SK-N-SH (cell line): ENCODE data around the gene RBMX. TPM values are rescaled to one million over a fixed set of nuclear protein-coding genes. Genes with fewer than 3 reads are reported as not detected.

Experiments
- CTCF ChIA-PET: fragments of 300-600, 350-600 bp; formaldehyde crosslinking; extraction: SDS; loops from one replicate; lab custom pipeline; 2021; lab: Yijun Ruan, JAX
- POLR2A ChIA-PET: fragments of 350-600 bp; sonication (Branson Sonifier 250); formaldehyde crosslinking; extraction: SDS; loops from one replicate; lab custom pipeline; 2020; ENCODE audit warnings: antibody characterized with exemption, inconsistent platforms; lab: Yijun Ruan, JAX
- DNase-seq: peaks from one replicate; pipeline ENCODE4 v3.0.0; 2012
- H2AFZ ChIP-seq: fragments of 200-600 bp; sonication (generic); 2 replicates; pipeline ENCODE4 v1.8.1; 2016; ENCODE audit warnings: antibody characterized with exemption, mild to moderate bottlenecking, low read depth
- H3F3A ChIP-seq: fragments of 200-600 bp; sonication (generic); replicated peaks from 2 replicates; pipeline ENCODE3; 2016; ENCODE audit warnings: antibody characterized with exemption, mild to moderate bottlenecking; ENCODE audit not compliant: insufficient read depth
- H3K27ac ChIP-seq, 2 experiments: fragments of 200-500 bp in 1 of 2; fragments of 200-600 bp in 1 of 2; sonication (Bioruptor generic) in 1 of 2; sonication (generic), shearing (Covaris generic) in 1 of 2; 2 replicates each; pipeline versions ENCODE4 v1.5.1 to v1.6.1; 2014 to 2016; ENCODE audit warnings: low read depth in 2 of 2, inconsistent platforms in 1 of 2, low read length in 1 of 2, mild to moderate bottlenecking in 1 of 2, mixed read lengths in 1 of 2
- H3K27me3 ChIP-seq: fragments of 200-600 bp; sonication (generic), shearing (Covaris generic); 2 replicates; pipeline ENCODE4 v1.6.1; 2016; ENCODE audit warnings: mixed run types; ENCODE audit not compliant: insufficient read depth
- H3K36me3 ChIP-seq, 2 experiments: fragments of 200-500 bp in 1 of 2; fragments of 200-600 bp in 1 of 2; sonication (Bioruptor generic) in 1 of 2; sonication (generic) in 1 of 2; replicated peaks in 1 of 2; 2 replicates each; pipeline versions ENCODE3 to v1.5.1; 2014 to 2016; ENCODE audit warnings: low read length in 1 of 2, mild to moderate bottlenecking in 1 of 2; ENCODE audit not compliant: insufficient read depth in 2 of 2, control insufficient read depth in 1 of 2
- H3K4me1 ChIP-seq, 2 experiments: fragments of 200-500 bp in 1 of 2; fragments of 200-600 bp in 1 of 2; sonication (Bioruptor generic) in 1 of 2; sonication (generic), shearing (Covaris generic) in 1 of 2; 2 replicates each; pipeline versions ENCODE4 v1.5.1 to v1.6.1; 2014 to 2016; ENCODE audit warnings: low read depth in 1 of 2, low read length in 1 of 2, mixed run types in 1 of 2; ENCODE audit not compliant: insufficient read depth in 2 of 2, control insufficient read depth in 1 of 2
- H3K4me2 ChIP-seq: fragments of 200-600 bp; sonication (generic), shearing (Covaris generic); 2 replicates; pipeline ENCODE4 v1.6.1; 2017; ENCODE audit warnings: mixed run types
- H3K4me3 ChIP-seq, 2 experiments: fragments of 200-500 bp in 1 of 2; fragments of 200-600 bp in 1 of 2; sonication (Bioruptor generic) in 1 of 2; sonication (generic), shearing (Covaris generic) in 1 of 2; 2 replicates each; pipeline versions ENCODE4 v1.5.1 to v1.8.1; 2014 to 2016; ENCODE audit warnings: low read depth in 2 of 2, inconsistent platforms in 1 of 2, low read length in 1 of 2, mild to moderate bottlenecking in 1 of 2, mixed read lengths in 1 of 2, moderate library complexity in 1 of 2
- H3K79me2 ChIP-seq: fragments of 200-600 bp; sonication (generic); 2 replicates; pipeline ENCODE4 v1.8.1; 2017; ENCODE audit warnings: mild to moderate bottlenecking; ENCODE audit not compliant: insufficient read depth
- H3K9ac ChIP-seq: fragments of 200-600 bp; sonication (generic); 2 replicates; pipeline ENCODE4 v1.6.1; 2017; ENCODE audit warnings: mixed run types
- H3K9me2 ChIP-seq: fragments of 200-600 bp; sonication (generic); 2 replicates; pipeline ENCODE4 v1.6.1; 2017; ENCODE audit warnings: mixed run types
- H3K9me3 ChIP-seq: fragments of 200-600 bp; sonication (generic); 2 replicates; pipeline ENCODE4 v1.6.1; 2017; ENCODE audit warnings: mixed run types, mild to moderate bottlenecking, moderate library complexity
- H4K20me1 ChIP-seq: fragments of 200-600 bp; sonication (generic); 2 replicates; pipeline ENCODE4 v1.6.1; 2017; ENCODE audit warnings: mild to moderate bottlenecking, mixed run types; ENCODE audit not compliant: insufficient read depth
- ELF1 ChIP-seq: IDR thresholded peaks from 2 replicates; pipeline ENCODE4 v1.4.0; 2012
- EP300 ChIP-seq, 2 experiments: IDR thresholded peaks; 2 replicates each; pipeline versions ENCODE4 v1.4.0 to v1.6.1; 2012; ENCODE audit warnings: borderline replicate concordance in 1 of 2, low read depth in 1 of 2, low read length in 1 of 2
- EZH2phosphoT487 ChIP-seq: fragments of 200-600 bp; sonication (generic); IDR thresholded peaks from 2 replicates; pipeline ENCODE4 v1.6.1; 2017; ENCODE audit warnings: low read depth, mixed run types, mild to moderate bottlenecking, antibody characterized with exemption, moderate library complexity, borderline replicate concordance
- IRF3 ChIP-seq: fragments of 150-350 bp; IDR thresholded peaks from 2 replicates; pipeline ENCODE4 v1.6.1; 2016; ENCODE audit warnings: mild to moderate bottlenecking, low read depth, low read length
- JUND ChIP-seq: IDR thresholded peaks from 2 replicates; pipeline ENCODE4 v1.4.0; 2012
- NRF1 ChIP-seq: IDR thresholded peaks from 2 replicates; pipeline ENCODE4 v1.6.1; 2012; ENCODE audit warnings: low read depth, mild to moderate bottlenecking, low read length
- PBX3 ChIP-seq: IDR thresholded peaks from 2 replicates; pipeline ENCODE4; 2012
- POLR2AphosphoS5 ChIP-seq: IDR thresholded peaks from 2 replicates; pipeline ENCODE4 v1.6.1; 2012; ENCODE audit warnings: low read depth, low read length
- RCOR1 ChIP-seq: fragments of 150-350 bp; IDR thresholded peaks from 2 replicates; pipeline ENCODE4 v1.6.1; 2017; ENCODE audit warnings: antibody characterized with exemption, low read length
- REST ChIP-seq: IDR thresholded peaks from 2 replicates; pipeline ENCODE4 v1.6.1; 2012; ENCODE audit warnings: mild to moderate bottlenecking, low read depth, low read length, moderate library complexity
- RFX5 ChIP-seq: IDR thresholded peaks from 2 replicates; pipeline ENCODE4 v1.6.1; 2012; ENCODE audit warnings: mild to moderate bottlenecking, improper control_type of control experiment, low read length
- SMC3 ChIP-seq: IDR thresholded peaks from 2 replicates; pipeline ENCODE4 v1.6.1; 2012; ENCODE audit warnings: low read depth, low read length, improper control_type of control experiment
- TEAD4 ChIP-seq: IDR thresholded peaks from 2 replicates; pipeline ENCODE4 v1.4.0; 2012; ENCODE audit warnings: mild to moderate bottlenecking, borderline replicate concordance; ENCODE audit not compliant: insufficient read depth
- USF1 ChIP-seq: IDR thresholded peaks from 2 replicates; pipeline ENCODE4 v1.4.0; 2012; ENCODE audit warnings: low read depth, borderline replicate concordance
- USF2 ChIP-seq: fragments of 150-350 bp; IDR thresholded peaks from 2 replicates; pipeline ENCODE4 v1.6.1; 2017; ENCODE audit warnings: antibody characterized with exemption, low read length, low read depth, borderline replicate concordance
- ZBTB33 ChIP-seq: IDR thresholded peaks from 2 replicates; pipeline ENCODE4 v1.4.0; 2012; ENCODE audit warnings: low read depth, borderline replicate concordance
- WGBS: methylation state at CpG from one replicate; pipeline ENCODE4 v1.1.6; 2017; ENCODE audit warnings: low lambda C conversion rate; 5-methylcytosine and 5-hydroxymethylcytosine counted together
- polyA plus RNA-seq, 3 experiments: library from polyadenylated mRNA; depleted of rRNA; stranded (reverse); fragments of >200 nt; gene quantifications; 2 replicates each; pipeline ENCODE4 v1.2.3, GENCODE V29; 2012

RBMX gene
- polyA plus RNA-seq, 1 of the 3 experiments (the other 2 are of a cell fraction) = 131 TPM

GRCh38 chrX:136907621-136908020 is 27.1 kb upstream of the RBMX start:
- ChIA-PET POLR2A (interaction anchor here (1.2 kb wide), 1 partner anchor 27 kb away, joined by 6 read pairs; the partner anchor contains the start of gene RBMX), CTCF (no interaction called here)
- peaks cover 0 to 4% of the 10 kb centered on the region in 2 experiments; a peak in 1 of 4 replicates for H3K4me1 ChIP-seq
- no peaks in the 10 kb centered on the region for H3K36me3 ChIP-seq
- no peaks in the 10 kb centered on the region for H3K9me2 ChIP-seq
- no peaks in the 10 kb centered on the region for H3K9me3 ChIP-seq
- DNase-seq = no peak
- no peak for TF ChIP-seq TEAD4
- TF ChIP-seq EP300 (IDR thresholded peaks at IDR 0.05; ENCODE audit: borderline replicate concordance in 1 of 2, low read depth in 1 of 2, low read length in 1 of 2) = no peak
- TF ChIP-seq POLR2AphosphoS5 = no peak
- no peak for TF ChIP-seq PBX3
- no peak for TF ChIP-seq IRF3
- no peak for TF ChIP-seq RCOR1
- TF ChIP-seq ELF1 = no peak
- TF ChIP-seq NRF1 = no peak
- no peak for TF ChIP-seq ZBTB33
- TF ChIP-seq SMC3 = no peak
- no peak for TF ChIP-seq REST
- no peak for TF ChIP-seq EZH2phosphoT487
- TF ChIP-seq JUND = no peak
- no peak for TF ChIP-seq USF2
- no peak for TF ChIP-seq USF1
- TF ChIP-seq RFX5 = no peak
- no peak overlapping the region for H3K4me3 ChIP-seq
- no peaks in the 10 kb centered on the region for H4K20me1 ChIP-seq
- H3K79me2 ChIP-seq = no peaks in the 10 kb centered on the region
- 50% methylated on average over 11 of the region's 11 CpGs for WGBS
- peaks cover 7% of the 10 kb centered on the region for H3F3A ChIP-seq
- H3K27ac ChIP-seq = no peak overlapping the region
- H3K27me3 ChIP-seq = no peaks in the 10 kb centered on the region; the same call in 1 of the 2 replicates
- no peak overlapping the region for H3K4me2 ChIP-seq
- no peak overlapping the region for H2AFZ ChIP-seq
- H3K9ac ChIP-seq = no peak overlapping the region
